Lung microvascular endothelial cell (primary cell): ENCODE data around the gene COL12A1. TPM values are rescaled to one million over a fixed set of nuclear protein-coding genes. Genes with fewer than 3 reads are reported as not detected.

ENCODE experiments used
- DNase-seq, 2 donors: peaks; one replicate each; pipeline versions ENCODE4 v3.0.0 to v3.0.0-alpha.2; 2010; ENCODE audit warnings: low read depth in 2 of 2
- total RNA-seq: library from RNA; depleted of rRNA; stranded (reverse); fragments of >200 nt; gene quantifications from 2 replicates; pipeline ENCODE4 v1.2.1, GENCODE V29; 2014

The COL12A1 gene
- total RNA-seq, 1 donor from 2014 or later: 0.60 TPM

DNA sequence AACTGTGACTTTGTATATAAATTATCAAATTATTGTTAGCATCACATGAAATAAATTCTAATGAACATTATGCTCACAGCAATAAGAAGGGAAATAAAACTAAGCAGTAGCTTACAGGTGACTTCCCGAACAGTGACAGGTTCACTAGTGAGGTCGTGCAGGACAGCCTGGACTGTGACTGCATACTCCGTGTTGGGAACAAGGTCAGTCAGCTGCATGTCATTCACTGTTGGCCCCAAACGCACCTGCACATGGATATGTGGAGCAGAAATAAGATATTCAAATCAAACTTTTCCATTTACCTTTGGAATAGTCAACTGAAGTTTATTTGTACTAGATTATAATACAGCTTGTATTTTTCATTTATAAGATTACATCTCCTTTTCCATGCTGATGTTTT lies 60.6 kb downstream of the COL12A1 start:
- DNase-seq: no peak

DNA sequence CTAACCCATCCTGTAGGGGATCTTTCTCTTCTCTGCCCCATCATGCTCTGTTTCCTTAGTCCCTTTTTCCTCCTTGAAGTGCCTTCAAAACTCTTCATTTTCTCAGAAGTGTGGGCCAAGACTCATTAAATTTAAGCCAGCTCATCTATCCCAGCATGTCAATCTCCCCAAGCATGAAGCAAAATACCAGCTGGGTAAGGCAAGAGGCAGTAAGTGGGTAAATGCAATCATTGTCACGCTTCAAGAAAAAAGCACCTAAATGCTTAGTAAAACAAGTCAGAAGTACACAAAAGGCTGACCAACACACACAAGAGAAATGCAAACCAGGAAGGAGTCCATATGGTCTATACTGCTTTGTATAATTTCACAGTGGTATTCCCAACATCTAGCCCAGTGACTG lies 61.5 kb downstream of the COL12A1 start:
- DNase-seq: no peak

- DNase-seq: no peak
These were observed 62.7 kb downstream of the COL12A1 start for GRCh38 chr6:75143191-75143590.

- no peak for DNase-seq
These were observed 63.1 kb downstream of the COL12A1 start for GRCh38 chr6:75142721-75143120.

DNA sequence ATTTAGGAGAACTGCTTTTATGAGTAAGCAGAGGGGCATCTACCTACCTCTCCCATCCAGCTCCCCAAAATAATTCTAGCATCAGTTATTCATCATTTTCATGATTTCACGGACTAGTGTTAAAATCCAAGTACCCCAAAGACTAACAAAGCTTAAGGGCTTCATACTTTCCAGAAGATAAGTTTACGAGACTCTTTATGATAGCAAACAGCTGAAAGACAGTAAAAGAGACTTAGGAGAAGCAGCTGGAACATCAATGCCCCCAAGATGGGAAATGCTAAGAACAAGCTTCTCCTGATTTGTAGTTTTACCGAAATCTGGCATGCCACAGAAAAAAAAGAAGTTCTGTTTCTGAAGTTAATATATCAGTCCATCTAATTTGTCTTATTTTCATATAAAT lies 70.0 kb downstream of the COL12A1 start:
- DNase-seq: no peak

DNA sequence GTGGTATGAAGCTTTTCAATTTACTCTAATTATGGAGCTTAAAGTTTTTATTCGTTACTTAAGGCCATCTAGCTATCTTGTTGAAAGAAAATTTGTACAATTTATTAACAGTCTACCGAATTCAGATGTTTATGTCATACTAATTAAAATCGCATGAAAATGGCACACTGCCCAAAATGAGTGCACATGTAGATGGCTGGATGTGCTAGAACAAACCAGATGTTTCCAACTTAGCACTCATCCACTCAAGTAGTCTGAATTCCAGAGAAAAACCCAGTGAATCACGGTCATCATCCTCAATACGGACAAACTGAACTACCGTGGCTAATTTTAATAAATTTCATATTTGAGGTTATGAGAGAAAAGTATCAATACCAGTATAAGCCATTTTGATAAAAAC lies 70.4 kb downstream of the COL12A1 start:
- DNase-seq: no peak

- DNase-seq: peak; percentile 51 to 71
These were observed 75.1 kb downstream of the COL12A1 start for GRCh38 chr6:75130784-75131183.

DNA sequence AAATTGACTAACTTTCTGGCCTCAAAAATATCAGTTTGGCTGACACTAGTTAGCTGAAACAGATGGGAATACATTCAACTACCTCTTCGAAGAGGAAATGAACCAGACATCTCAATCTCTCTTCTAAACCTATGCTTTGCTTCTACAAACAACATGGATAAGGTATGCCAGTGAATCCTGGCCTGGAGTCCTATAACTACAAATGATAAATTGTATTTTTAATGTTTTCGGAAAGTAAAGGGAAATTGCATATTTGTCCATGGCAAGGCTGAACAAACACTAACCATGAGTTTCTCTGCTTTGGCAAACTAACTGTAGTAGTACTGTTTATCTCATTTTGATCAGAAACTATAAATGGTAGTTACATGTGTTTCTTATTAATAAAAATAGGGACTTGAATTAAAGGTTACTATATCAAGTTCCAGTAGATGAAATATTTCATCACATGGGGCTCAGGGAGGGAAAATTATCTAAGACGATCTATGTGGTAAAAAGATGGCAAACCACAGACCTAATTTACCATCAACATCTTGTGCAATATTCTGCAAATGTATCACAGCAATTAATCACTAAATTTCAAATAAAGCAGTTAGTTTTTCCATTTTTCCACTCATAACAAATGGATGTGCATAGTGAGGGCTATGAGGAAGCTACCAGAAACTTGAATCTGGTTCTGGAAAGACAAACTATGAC lies 76.8 kb downstream of the COL12A1 start:
- DNase-seq: peak in 1 of 2 donors; percentile 25

- DNase-seq: peak in 1 of 2 donors; percentile 57
These were observed 79.3 kb downstream of the COL12A1 start for GRCh38 chr6:75126518-75126917.

DNA sequence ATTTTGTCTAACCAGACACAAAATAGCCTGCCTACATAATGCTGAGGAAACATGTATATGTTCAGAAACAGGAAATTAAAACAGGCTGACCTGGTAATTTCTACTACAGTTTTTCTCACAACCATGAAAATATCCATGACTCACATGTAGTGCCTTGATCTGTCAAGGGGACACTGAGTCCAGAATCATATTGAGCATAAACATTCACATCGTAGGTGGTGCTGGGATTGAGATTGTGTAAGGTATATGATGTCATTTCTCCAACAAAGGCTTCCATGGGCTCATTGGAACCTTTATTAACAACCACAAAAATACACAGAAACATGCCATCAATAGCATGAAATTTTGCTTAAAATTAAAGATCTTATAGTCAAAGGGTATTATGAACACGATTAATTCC lies 80.9 kb downstream of the COL12A1 start:
- no peak for DNase-seq

GRCh38 chr6:75124085-75124484 lies 81.8 kb downstream of the COL12A1 start:
- no peak for DNase-seq

- no peak for DNase-seq
These were observed 86.8 kb downstream of the COL12A1 start for GRCh38 chr6:75118925-75119515.

- no peak for DNase-seq
These were observed 88.2 kb downstream of the COL12A1 start for GRCh38 chr6:75117701-75118100.

GRCh38 chr6:75116946-75117345 lies 88.9 kb downstream of the COL12A1 start:
- peak in 1 of 2 donors; percentile 15 for DNase-seq

DNA sequence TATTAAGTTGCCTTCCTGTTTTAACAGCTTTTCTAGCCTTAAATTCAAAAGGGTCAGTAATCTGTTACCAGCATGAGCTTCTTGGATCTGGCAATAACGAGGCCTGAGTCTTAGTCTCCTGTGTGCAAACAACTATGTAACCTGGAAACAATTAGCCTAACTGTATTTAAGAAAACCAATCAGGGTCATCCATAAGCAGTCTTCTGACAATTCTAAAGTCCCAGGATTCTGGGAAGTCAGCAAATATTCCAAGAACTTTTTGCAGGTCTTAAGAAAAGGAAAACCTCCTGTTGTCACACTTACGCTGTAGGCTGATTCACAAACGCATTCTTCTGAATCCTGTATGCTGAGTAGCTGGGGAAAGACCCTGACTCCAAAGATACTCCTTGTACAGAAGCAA lies 90.4 kb downstream of the COL12A1 start:
- DNase-seq: no peak

GRCh38 chr6:75114806-75115205 lies 91.0 kb downstream of the COL12A1 start:
- no peak for DNase-seq

DNA sequence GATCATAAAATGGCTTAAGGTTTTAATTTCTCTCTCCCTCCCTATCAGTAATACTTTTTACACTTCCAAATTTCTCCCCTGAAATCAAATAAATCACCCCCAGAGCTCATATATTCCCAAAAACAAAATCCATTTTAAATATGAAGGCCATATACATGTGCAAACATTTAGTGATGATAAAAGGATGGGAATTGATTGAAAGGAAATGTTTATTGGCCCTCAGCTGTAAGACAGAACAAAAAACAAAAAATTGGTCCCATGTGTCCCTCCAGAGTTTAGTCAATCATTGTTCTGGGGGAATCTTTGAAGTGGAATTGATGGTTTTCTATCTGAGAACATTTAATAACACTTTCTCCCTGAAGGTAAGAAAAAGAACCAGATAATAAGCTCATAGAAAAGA lies 91.7 kb downstream of the COL12A1 start:
- DNase-seq: no peak

GRCh38 chr6:75113446-75113845 lies 92.4 kb downstream of the COL12A1 start:
- no peak for DNase-seq

GRCh38 chr6:75109765-75110164 lies 96.1 kb downstream of the COL12A1 start:
- no peak for DNase-seq

GRCh38 chr6:75109022-75109421 lies 96.8 kb downstream of the COL12A1 start:
- no peak for DNase-seq

DNA sequence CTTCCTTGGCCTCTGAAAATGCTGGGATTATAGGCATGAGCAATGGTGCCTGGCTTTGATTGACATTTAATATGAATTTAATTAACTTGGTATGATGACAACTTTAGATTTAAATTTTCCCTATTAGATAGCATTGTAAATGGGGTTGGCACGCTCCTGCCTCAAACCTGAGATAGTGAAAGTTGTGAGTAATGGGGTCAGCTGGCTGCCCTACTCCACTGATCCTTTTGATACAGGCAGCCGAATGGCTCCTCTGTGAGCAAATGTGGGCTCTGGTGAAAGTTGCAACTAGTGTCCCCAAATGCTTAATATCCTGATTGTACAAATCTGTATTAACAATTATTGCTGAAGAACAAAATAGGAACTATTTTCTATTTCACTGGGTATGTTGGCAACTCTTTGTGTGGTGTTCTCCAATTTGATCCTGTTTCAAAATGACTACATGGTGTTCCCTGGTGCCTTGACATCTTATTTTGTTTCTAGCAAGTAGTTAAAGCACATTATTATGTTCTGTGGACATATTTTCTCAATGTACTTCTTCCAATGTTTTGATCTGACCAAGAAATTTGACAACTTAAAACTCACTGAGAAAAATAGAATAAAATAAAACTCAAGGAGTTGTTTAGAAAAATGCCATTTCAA lies 97.4 kb downstream of the COL12A1 start:
- no peak for DNase-seq

DNA sequence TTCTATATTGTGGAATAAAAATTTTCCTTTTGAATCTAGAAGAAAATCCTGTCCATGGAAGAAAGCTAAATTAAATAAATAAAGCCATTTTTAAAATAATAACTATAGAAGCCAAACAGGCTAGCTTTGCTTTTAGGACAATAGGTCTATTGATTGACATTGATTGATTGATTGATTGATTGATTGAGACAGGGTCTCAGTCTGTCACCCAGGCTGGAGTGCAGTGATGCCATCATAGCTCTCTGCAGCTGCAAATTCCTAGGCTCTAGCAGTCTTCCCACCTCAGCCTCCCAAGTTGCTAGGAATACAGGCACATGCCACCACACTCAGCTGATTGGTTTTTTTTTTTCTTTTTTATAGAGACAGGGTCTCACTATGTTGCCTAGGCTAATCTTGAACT lies 97.9 kb downstream of the COL12A1 start:
- DNase-seq: no peak

- no peak for DNase-seq
These were observed 99.4 kb downstream of the COL12A1 start for GRCh38 chr6:75106426-75106825.
